Stimulated activated CD4-positive, alpha-beta T cell treated with anti-CD3 and anti-CD28 coated beads, Interleukin-4, amount 100 ng/mL, for 4 hours (primary cell): ENCODE measurements around the gene SORCS2.

Experiments used
- DNase-seq, 2 experiments: peaks; one replicate each; pipeline ENCODE4 v3.0.0-alpha.2; 2020

SORCS2 gene

GRCh38 chr4:7248857-7249256 lies 56.5 kb downstream of the SORCS2 start:
- no peak for DNase-seq

- no peak for DNase-seq
Observed at GRCh38 chr4:7251321-7251720, 59.0 kb downstream of the SORCS2 start.

- DNase-seq = no peak
Observed at GRCh38 chr4:7252051-7252450, 59.7 kb downstream of the SORCS2 start.

- DNase-seq = no peak
Observed at GRCh38 chr4:7252510-7253340, 60.4 kb downstream of the SORCS2 start.

GRCh38 chr4:7253341-7253700 lies 61.0 kb downstream of the SORCS2 start:
- DNase-seq = no peak

- DNase-seq = no peak
Observed at GRCh38 chr4:7253837-7254236, 61.5 kb downstream of the SORCS2 start.

GRCh38 chr4:7254736-7255487 lies 62.6 kb downstream of the SORCS2 start:
- no peak for DNase-seq

GRCh38 chr4:7255488-7255881 lies 63.1 kb downstream of the SORCS2 start:
- no peak for DNase-seq

GRCh38 chr4:7255996-7256395 lies 63.7 kb downstream of the SORCS2 start:
- no peak for DNase-seq

GRCh38 chr4:7256984-7257810 lies 64.9 kb downstream of the SORCS2 start:
- no peak for DNase-seq

GRCh38 chr4:7259039-7259438 lies 66.7 kb downstream of the SORCS2 start:
- no peak for DNase-seq

- no peak for DNase-seq
Observed at GRCh38 chr4:7260569-7260968, 68.2 kb downstream of the SORCS2 start.

- no peak for DNase-seq
Observed at GRCh38 chr4:7261087-7261486, 68.7 kb downstream of the SORCS2 start.

- DNase-seq = no peak
Observed at GRCh38 chr4:7261536-7261935, 69.2 kb downstream of the SORCS2 start.

GRCh38 chr4:7262134-7262533 lies 69.8 kb downstream of the SORCS2 start:
- DNase-seq = no peak

GRCh38 chr4:7263166-7263565 lies 70.8 kb downstream of the SORCS2 start:
- DNase-seq = no peak

GRCh38 chr4:7264694-7265093 lies 72.4 kb downstream of the SORCS2 start:
- no peak for DNase-seq

- no peak for DNase-seq
Observed at GRCh38 chr4:7266525-7267292, 74.4 kb downstream of the SORCS2 start.

GRCh38 chr4:7267829-7268228 lies 75.5 kb downstream of the SORCS2 start:
- no peak for DNase-seq

- no peak for DNase-seq
Observed at GRCh38 chr4:7268941-7269340, 76.6 kb downstream of the SORCS2 start.

- no peak for DNase-seq
Observed at GRCh38 chr4:7270121-7270520, 77.8 kb downstream of the SORCS2 start.

GRCh38 chr4:7272404-7272803 lies 80.1 kb downstream of the SORCS2 start:
- no peak for DNase-seq
